ENCODE data around the gene KRTAP19-1. TPM values are rescaled to one million over a fixed set of nuclear protein-coding genes. Genes with fewer than 3 reads are reported as not detected.

Gene KRTAP19-1
- total RNA-seq, 4 donors from 2014 or later, result not detected

GRCh38 chr21:30447056-30447455 lies 33.1 kb downstream of the KRTAP19-1 start:
- intact Hi-C loops (cut with DNase I), result no loop called here
- no peak for DNase-seq
- Histone ChIP-seq H3K27me3 (no peaks in the 10 kb centered on the region), H3K9me3 (no peaks in the 10 kb centered on the region), H3K27ac (no peak overlapping the region), H3K36me3 (no peaks in the 10 kb centered on the region), H3K4me1 (no peaks in the 10 kb centered on the region), H3K4me3 (no peak overlapping the region)
- TF ChIP-seq POLR2A (IDR thresholded peaks at IDR 0.05), result no peak
- no peak for TF ChIP-seq CTCF (IDR thresholded peaks at IDR 0.05)
- 27 to 48% methylated on average over 4 of the region's 4 CpGs for WGBS, 2 donors

DNA sequence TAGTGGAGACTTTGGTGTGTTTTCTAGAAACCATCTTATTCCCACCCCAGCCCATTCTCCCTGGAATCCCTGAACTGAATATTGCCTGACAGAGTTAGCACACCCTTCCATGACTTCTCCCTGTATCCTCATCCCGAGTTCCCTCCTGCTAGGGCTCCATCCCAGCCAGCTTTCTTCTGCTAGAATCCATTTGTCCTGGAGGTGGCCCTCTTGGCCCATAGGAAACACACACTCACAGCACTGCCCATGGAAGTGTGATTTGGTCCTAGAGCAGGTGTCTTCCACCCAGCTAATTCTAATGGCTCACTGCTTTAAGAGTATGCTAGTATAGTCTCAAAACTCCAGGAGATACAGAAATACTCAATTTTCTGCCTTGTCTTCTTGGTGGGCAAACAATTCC lies 36.0 kb downstream of the KRTAP19-1 start:
- Histone ChIP-seq H3K4me1 (no peaks in the 10 kb centered on the region), H3K36me3 (no peaks in the 10 kb centered on the region), H3K9me3 (no peaks in the 10 kb centered on the region), H3K4me3 (no peak overlapping the region), H3K27me3 (no peaks in the 10 kb centered on the region), H3K27ac (no peak overlapping the region)
- TF ChIP-seq CTCF (IDR thresholded peaks at IDR 0.05) (no peak), POLR2A (IDR thresholded peaks at IDR 0.05) (no peak)
- DNase-seq, result no peak
- intact Hi-C loops (cut with DNase I), result no loop called here
- WGBS, 2 donors, result 56 to 57% methylated on average over 1 of the region's 1 CpG

- Histone ChIP-seq H3K4me1 (no peaks in the 10 kb centered on the region), H3K36me3 (no peaks in the 10 kb centered on the region), H3K4me3 (no peak overlapping the region), H3K27me3 (no peaks in the 10 kb centered on the region), H3K9me3 (no peaks in the 10 kb centered on the region), H3K27ac (no peak overlapping the region)
- no peak for DNase-seq
- TF ChIP-seq CTCF (IDR thresholded peaks at IDR 0.05), result no peak
- no peak for TF ChIP-seq POLR2A (IDR thresholded peaks at IDR 0.05)
- intact Hi-C loops (cut with DNase I), result no loop called here
Measured at GRCh38 chr21:30443226-30443625, 36.9 kb downstream of the KRTAP19-1 start.

- 86 to 88% methylated on average over 5 of the region's 5 CpGs for WGBS, 2 donors
- intact Hi-C loops (cut with DNase I), result no loop called here
Measured at GRCh38 chr21:30439975-30440374, 40.2 kb downstream of the KRTAP19-1 start, which contains the start of gene KRTAP15-1. Gene KRTAP15-1 (plus strand): TSS chr21:30440275. CDS start chr21:30440328, 53 bp downstream.

DNA sequence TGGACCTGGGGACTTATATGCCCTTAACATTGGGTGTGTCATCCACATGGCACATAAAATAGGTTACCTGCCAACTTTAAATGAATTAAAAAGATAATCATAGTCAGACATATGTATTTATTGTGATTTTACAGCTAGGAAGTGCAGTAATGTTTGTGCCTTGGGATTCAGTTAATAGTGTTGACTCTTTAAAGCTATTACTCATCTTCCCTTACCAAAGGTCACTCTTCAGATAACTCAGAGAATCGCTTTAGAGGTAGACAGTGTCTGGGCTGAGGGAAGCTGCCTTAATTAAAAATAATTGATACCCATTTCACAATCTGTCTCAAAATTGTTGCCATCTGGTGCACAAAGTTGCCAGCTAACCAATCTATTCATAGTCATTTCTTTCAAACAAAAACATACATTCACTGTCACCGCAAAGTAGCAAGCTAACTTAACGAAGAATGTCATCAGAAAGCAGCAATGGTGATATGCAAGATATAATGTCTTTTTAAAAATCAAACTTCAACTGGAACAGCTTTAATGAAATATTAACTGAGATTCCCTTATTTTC lies 43.1 kb downstream of the KRTAP19-1 start:
- intact Hi-C loops (cut with DNase I), result no loop called here
- no peak for DNase-seq
- TF ChIP-seq POLR2A (IDR thresholded peaks at IDR 0.05), result no peak
- no peak for TF ChIP-seq CTCF (IDR thresholded peaks at IDR 0.05)
- H3K9me3 ChIP-seq, result no peaks in the 10 kb centered on the region
- no peaks in the 10 kb centered on the region for H3K36me3 ChIP-seq
- WGBS, 2 donors, result 61 to 62% methylated on average over 3 of the region's 3 CpGs
- H3K27ac ChIP-seq, result no peak overlapping the region
- no peaks in the 10 kb centered on the region for H3K4me1 ChIP-seq
- no peak overlapping the region for H3K4me3 ChIP-seq
- H3K27me3 ChIP-seq, result no peaks in the 10 kb centered on the region

More at GRCh38 chr21:30439975-30440374, 40.2 kb downstream of the KRTAP19-1 start, which contains the start of gene KRTAP15-1:
- no peaks in the 10 kb centered on the region for H3K27me3 ChIP-seq
- no peaks in the 10 kb centered on the region for H3K4me1 ChIP-seq
- TF ChIP-seq CTCF (IDR thresholded peaks at IDR 0.05), result no peak
- no peaks in the 10 kb centered on the region for H3K9me3 ChIP-seq
- H3K4me3 ChIP-seq, result no peak within 1 kb of the TSS
- H3K36me3 ChIP-seq, result no peaks in the 10 kb centered on the region
- no peak for DNase-seq
- no peak within 1 kb of the TSS for H3K27ac ChIP-seq

Measured in esophagus squamous epithelium (tissue), 5 donors.